Posterior cingulate gyrus (tissue), 11 donors: ENCODE data around the gene FHIT.

Experiments
- DNase-seq, 10 donors: peaks; one replicate each; pipeline versions ENCODE4 v3.0.0 to v3.0.0-alpha.2; 2020 to 2021; ENCODE audit warnings: mixed read lengths in 3 of 10
- intact Hi-C: fragments of 100-400 bp; cut with DNase I; formaldehyde crosslinking; loops from one replicate; pipeline ENCODE4 v1.15.1; 2023

FHIT gene

DNA sequence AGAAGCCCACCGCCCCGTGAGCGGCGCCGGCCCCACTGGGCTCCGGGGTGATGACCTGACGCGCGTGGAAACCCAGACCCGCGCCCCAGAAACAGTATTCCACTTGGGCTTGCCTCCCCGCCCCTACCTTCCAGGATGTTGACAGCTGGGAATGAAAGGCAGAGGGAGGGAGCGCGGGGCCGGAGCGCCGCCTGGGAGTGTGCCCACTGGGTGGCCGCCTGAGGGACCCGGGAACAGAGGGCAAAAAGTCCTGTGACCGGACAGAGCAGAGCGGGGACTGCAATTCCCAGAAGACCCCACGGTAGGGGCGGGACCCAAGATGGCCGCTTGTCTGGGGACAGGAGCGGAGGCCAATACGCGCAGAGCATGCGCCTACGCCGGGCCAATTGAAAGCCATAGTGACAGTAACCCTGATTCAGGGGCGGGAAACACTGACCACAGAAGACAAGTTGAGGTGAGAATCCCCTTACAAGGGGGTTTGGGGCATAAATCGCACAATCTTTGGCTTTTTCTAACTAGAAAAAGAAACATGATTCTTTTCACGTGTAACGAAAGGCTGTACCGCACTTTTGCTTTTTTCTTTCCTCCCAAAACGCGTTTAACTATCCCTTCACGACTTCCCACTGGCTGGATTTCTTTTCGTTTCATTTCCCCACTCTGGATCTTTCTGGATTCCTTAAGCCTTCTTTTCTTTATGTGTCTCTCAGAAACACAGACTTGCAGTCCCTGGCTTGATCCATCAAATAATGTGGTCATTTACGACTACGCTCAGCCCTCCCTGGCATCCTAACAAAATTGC is at the start of gene FHIT:
FHIT (minus strand) TSS at position 279 of the 799 bp plus-strand sequence.
- DNase-seq: peak; percentile 94 to 99 (median 96)
- intact Hi-C loops: loop anchor here (2.0 kb wide), 1 partner anchor 101 kb away; no protein-coding TSS in a partner anchor

DNA sequence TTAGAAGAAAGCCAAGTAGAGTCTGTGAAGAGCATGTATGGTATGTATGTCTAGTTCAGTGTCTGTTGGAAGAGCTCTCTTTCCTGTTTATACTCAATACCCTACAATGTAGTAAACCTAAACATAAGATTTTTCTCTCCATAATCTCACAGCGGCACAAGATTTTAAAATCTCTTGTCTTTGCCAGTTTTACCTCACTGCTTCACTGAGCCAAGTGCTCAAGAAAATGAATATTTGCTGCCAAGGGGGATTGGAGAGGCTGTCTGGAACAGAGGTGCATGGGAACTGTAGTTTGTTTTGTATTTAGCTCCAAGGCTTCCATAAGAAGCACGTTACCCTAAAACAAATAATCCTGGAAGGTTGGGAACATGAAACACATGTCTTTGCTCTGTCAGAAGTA is 49.5 kb upstream of the FHIT start:
- intact Hi-C loops: no loop called here
- DNase-seq: no peak

DNA sequence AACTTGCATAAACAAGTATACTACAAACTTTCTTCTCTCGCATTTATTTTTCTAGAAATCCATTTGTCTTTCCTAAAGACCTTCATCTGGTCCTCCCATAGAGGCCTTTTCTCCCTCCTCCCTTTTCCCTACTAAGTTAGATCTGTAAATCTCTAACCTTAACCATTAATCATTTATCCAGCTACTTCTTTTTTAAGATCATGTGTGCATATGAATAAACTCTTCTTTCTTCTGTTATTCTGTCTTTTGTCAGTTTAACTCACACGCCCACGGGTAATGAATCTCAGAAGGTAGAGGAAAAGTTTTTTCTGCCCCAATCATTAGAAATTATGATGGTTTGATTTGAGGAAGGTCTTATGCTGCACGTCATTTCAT is 48.7 kb upstream of the FHIT start:
- DNase-seq: no peak
- intact Hi-C loops: no loop called here

DNA sequence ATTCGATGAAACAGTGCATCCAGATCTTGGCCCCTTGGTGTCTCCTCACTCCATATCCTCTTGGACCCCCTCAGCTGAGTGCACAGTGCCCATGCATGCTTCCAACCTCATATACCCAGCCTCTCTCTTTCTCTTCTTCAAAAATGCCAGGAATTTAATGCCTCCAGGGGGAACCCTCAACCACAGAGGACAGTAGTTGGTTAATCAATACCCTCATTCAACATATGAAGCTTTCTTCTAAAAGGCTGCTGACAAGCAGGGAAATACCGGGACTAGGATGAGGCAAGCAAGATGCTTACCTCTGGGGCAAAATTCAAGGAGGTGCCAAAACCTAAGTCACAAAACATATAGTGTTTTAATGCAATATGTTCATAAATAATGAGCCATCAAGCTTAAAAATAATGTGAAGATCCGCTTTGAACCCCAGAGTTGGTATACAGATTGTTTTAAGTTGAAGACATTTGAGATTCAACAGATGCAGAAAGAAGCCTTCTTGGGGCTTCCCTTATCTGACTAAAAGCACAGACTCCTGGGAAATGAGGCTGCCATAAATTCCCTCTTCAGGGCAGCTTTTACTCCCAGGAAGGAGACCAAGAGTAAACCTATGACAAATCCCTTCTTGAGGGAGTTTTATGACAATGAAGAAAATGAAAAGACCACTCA is 48.2 kb upstream of the FHIT start:
- no peak for DNase-seq
- intact Hi-C loops: no loop called here

DNA sequence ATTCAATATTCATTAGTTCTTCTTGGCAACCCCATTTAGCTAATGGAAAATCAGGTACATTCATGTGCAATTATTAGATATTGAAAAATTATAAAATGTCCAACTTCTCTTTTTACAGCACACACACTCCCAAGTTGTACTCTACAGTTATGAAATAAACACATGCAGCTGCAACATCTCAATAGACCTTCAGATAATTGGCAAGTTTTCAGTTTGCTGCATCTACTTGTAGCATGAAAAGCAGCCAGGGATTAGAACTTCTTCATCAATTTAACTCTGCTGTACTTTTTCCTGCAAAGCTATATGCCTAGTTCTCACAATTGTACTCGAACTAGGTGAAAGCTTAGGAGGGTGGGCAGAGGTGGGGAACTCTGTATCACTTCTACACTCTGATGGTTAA is 46.6 kb upstream of the FHIT start:
- no peak for DNase-seq
- intact Hi-C loops: no loop called here

DNA sequence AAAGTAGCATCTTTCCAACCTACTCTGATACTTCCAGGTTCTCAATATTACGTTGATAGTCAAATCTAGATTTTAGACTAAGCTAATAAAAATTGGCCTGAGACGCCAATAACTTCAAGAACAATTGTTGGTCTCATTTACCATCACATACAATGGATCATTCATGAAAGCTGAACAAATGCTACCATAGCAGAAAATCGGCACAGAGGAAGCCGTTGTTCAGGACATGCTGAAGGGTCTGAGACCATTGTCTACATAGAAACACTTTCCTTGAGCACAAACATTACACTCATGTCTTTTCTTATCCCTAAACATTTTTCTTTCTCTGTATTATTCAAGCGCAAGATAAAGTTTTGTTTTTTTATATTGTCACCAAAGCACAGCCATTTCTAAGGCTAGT is 37.2 kb upstream of the FHIT start:
- peak in 3 of 10 donors; percentile 12 to 52 (median 42) for DNase-seq
- intact Hi-C loops: no loop called here

DNA sequence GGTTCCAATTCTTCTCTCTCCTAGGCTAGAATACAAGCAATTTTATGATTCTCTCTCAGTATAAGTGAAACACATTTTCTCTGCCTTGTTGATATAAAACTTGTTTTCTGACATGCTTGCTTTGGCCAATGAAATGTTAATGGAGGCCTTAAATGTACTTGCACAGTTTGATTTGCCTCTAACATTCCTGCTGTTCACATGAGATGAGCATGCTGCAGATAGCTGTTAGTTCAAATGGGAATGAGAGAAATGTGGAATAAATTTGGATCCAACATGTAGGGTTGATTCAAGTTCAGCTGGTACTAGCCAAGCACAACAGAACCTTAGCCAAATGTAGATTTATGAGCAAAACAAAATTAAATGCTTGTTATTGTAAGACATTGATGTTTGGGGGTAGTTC is 32.6 kb upstream of the FHIT start:
- intact Hi-C loops: no loop called here
- no peak for DNase-seq

DNA sequence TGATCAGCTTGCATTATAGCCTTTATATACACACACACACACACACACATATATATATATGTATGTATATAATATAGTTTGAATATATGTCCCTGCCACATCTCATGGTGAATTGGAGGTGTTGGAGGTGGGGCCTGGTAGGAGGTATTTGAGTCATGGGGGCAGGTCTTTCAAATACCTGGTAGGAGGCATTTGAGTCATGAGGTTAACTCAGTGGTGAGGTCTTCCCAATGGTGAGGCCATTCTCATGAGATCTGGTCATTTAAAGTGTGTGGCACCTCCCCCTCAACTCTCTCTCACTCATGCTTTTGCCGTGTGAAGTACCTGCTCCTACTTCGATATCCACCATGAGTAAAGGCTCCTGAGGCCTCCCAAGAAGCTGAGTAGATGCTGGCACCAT is 27.5 kb upstream of the FHIT start:
- intact Hi-C loops: no loop called here
- DNase-seq: no peak

DNA sequence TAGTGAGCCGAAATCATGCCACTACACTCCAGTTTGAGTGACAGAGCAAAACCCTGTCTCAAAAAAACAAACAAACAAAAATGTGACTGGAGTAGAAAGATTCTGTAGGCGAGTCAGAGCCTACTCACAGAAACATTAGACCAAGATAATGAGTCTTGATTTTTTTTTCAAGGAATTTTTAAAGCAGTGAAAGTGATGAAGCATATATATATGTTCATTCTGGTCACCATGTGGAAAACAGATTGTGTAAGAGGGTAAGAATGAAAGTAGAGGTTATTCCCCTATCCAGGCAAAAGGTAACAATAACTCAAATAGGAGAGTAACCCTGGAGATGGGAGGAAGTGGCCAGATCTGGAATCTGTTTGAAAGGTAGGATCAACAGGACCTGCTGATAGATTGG is 26.2 kb upstream of the FHIT start:
- DNase-seq: no peak
- intact Hi-C loops: no loop called here

DNA sequence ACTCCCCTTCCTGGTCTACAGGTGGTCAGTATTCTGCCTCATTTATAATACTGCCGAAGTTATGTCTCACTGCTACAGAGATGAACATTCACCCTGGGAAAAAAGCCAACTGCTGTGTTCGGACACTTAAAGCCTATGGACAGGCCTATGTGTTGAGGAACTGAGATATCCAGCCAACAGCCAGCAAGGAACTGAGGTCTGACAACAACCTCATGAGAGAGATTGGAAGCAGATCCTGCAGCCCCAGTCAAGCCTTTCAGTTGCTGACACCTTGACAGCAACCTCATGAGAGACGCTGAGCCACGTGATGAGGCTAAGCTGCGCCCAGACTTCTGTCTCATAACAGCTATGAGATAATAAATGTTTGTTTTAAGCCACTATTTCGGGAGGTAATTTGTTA is 18.2 kb upstream of the FHIT start:
- intact Hi-C loops: no loop called here
- no peak for DNase-seq

DNA sequence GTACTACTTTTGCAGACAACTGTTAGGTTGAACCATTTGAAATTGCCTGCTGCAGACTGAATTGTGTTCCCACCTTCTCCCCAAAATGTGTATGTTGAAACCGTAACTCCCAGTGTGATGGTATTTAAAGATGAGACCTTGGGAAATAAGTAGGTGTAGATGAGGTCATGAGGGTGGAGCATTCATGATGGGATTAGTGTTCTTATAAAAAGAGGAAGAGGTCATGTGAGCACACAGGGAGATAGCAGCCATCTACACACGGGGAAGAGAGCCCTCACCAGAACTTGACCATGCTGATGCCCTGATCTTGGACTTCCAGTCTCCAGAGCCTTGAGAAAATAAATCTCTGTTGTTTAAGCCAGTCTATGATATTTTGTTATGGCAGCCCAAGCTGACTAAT is 17.4 kb upstream of the FHIT start:
- intact Hi-C loops: no loop called here
- no peak for DNase-seq

DNA sequence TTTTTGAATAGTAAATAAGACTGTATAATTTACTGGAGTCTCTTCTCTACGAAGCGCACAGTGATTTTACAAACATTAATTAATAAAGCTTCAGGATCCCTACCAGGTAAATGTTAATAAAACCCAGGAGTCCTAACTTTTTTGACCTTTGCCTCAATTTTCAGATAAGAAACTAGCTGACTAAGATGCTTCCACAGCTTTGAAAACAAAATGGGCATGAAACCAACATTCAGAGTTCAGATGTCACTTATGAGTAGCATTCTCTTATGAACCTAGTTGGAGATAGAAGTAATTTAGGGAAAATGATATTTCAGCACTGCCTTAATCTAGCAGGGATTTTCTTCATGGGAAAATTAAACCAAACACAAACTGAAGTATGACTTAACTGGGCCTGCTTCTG is 13.0 kb upstream of the FHIT start:
- intact Hi-C loops: no loop called here

DNA sequence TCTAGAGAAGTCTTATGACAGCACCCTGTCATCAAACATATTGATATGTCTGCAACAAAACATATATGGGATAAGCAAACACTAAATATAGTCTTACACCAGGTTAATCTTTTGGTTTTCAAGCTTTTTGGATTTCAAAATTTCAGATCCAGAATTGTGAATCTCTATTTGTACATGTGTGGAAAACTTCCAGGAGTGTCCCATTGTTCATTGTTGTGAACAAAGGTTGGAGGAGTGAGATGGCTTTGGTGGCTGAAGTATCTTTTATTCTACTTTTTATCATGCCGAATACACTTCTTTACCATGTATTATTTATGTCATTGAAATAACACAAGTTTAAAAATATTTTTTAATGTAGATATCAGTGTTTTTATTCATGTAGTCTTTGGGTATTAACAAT is 5.9 kb upstream of the FHIT start:
- no peak for DNase-seq
- intact Hi-C loops: no loop called here

More for the DNA sequence above, 13.0 kb upstream of the FHIT start:
- no peak for DNase-seq

DNA sequence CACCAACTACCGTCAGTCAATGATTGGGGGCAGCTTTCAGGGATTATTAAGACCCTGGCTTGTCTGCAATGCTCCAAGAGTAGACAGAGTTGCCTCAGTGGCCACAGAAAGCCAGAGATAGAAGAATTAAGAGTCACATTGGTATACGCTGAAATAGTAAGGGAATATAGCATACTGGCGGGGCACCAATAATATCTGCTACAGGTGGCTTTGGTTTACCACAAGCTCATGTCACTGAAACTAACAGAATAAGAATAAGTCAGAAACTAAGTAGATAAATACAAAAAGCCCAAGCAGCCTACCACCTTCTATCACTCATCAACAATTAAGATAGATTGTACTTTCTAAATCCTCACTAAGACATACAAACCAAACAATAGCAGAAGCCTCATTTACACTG is 2.5 kb upstream of the FHIT start:
- DNase-seq: no peak
- intact Hi-C loops: no loop called here

DNA sequence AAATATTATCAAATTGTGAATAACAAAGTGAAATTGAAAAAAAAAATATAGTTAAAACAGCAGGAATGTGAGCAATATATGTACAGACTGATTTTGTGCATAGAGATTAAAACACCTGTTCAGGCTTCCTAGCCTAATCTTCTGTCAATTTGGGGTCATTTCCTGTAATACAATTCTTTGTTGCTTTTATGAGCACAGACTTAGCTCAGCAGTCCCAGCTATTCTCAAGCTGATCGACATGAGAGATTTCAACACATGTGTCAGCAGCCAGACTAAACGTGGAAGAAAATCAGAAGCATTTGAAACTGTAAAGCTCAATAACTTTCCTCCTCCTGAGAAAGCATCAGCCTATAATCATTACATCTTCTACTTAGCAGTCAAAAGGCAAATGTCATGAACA is 1.6 kb upstream of the FHIT start:
- intact Hi-C loops: no loop called here
- DNase-seq: no peak

DNA sequence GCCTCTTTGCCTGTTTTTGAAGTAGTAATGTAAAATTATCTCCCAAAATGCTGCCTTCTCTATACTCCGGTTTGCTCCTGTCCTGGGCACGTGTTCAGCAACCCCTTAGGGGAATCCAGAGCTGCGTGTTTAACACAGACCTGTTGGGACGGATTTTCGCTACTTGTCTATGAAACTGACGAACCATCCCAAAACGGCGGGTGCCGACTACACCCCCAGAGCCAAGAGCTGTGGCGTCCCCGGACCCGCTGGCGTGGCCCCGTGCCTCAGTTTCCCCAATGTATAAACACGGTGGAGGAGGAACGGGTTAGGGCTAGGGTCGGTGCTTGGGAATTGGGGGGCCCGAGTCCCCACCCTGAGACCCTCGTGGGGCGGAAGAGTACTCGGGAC is 473 bp downstream of the FHIT start:
- DNase-seq: peak in 5 of 10 donors; percentile 9 to 79 (median 17)
- intact Hi-C loops: loop anchor here (2.0 kb wide), 1 partner anchor 102 kb away; no protein-coding TSS in a partner anchor

DNA sequence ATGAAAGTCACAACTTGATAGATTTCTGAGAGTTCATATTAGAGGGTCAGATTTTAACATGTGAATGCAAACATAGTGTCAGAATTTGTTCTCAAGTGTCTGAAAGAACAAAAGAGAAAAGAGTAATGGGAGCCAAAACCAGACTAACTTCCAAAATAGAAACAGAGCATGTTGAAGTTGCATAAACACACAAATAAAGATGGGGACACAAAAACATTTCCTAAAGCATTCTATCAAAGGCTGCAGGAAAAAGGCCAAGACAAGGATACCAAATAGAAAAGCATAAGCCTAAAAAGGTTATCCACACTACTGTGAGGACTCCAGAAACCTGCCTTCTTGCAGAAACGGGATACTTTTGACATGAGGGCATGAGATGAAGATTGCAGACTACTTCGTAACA is 2.8 kb downstream of the FHIT start:
- DNase-seq: no peak
- intact Hi-C loops: no loop called here

DNA sequence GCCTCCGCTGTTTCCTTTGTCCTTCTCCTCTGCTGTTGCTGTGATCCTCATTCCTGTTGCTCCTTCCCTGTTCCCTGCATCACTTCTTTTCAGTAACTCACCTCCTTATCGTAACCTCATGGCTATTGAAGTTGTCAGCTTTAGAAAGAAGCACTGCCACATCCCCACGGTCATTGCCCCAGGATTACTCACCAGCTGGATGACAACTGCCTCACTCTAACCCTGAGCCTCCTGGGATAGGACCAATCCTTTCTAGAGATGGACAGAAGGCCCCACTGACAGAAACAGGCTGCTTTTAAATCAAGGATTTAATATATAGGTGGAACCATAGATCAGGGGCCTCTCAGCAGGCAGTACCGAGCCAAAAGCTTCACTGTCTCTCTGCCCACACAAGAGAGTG is 4.1 kb downstream of the FHIT start:
- no peak for DNase-seq
- intact Hi-C loops: no loop called here

DNA sequence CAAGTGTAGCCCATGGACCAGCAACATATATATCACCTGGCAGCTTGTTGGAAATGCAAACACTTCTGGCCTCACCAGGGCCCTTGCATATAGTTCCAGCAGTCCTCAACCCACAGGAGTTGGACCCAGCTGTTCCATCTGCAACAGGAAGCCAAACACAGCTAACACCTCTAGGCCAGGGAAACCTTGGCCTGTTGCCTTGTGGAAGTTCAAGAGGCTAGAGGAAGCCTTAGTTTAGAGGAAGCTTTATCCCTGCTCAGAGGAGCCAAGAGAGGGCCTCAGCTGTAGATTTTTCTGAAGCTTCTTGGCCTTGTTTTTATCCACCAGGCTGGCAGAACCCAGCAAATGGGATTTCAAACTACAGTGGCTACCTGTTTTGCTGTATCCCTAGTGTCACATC is 11.4 kb downstream of the FHIT start:
- no peak for DNase-seq
- intact Hi-C loops: no loop called here

DNA sequence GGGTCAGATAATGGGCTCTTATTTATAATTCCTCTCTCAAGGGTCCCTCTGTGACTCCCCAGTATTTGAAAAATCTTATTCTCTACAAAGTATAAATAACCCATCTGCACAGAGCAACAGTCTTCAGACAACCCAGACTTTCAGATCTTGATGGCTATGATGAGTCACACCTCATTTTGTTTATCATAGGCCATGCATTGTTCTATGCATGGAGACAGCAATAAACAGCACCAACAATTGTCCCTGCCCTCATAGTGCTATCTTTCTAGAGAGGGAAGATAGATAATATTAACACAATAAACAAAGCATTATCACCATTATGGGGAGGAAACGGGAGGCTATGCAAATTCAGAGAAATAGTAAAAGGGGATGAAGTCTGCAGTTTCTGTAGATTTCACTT is 13.4 kb downstream of the FHIT start:
- intact Hi-C loops: no loop called here
- DNase-seq: no peak

DNA sequence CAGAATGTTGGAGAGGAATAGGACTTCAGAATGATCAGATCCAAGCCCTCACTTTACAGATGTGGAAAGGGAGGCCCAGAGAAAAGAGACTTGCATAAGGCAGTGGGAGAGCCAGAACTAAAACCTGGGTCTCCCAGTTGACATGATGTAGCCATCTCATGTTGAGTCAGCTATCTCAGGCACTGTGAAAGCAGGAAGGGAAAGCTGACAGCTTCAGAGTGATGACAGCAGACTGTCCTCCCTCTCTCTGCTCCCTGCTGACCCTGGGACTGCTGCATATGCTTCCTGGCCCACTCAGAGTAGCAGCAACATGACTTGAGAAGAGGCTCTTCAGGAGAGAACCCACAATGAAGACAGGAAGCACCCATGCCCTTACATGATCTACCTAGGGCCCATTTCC is 14.7 kb downstream of the FHIT start:
- intact Hi-C loops: no loop called here
- no peak for DNase-seq

DNA sequence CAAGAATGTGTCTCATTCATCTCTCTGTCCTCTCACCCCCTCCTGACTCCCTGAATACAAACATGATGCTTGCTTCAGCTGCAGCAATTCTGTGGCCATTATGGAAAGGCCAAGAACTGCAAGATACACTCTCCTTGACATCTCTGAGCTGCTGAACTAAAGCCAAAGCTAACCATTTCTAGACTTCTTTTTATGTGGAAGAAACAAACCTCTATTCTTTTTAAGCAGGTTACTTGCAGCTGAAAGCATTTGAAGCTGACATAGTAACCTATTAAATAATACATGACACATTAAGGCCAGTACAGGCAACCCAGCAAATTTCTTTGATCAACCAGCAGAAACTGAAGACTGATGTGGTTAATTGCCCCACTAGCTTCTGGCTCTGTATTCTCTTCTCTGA is 17.5 kb downstream of the FHIT start:
- intact Hi-C loops: no loop called here
- DNase-seq: no peak
